Panc1 (cell line): ENCODE measurements around the gene SLC7A9. TPM values are rescaled to one million over a fixed set of nuclear protein-coding genes. Genes with fewer than 3 reads are reported as not detected.

Experiments
- ATAC-seq: fragments of 200-7000 bp; cut with Tn5 transposase; 2 replicates; pipeline ENCODE4 v1.9.1; 2020; ENCODE audit warnings: mild to moderate bottlenecking, moderate library complexity
- BruUV-seq: library from RNA; stranded (reverse); fragments of 400-500 nt; replicated peaks from 2 replicates; lab custom pipeline; 2021; lab: Mats Ljungman, UMichigan
- CTCF ChIA-PET: fragments of 300-600 bp; sonication (Branson Sonifier 250); formaldehyde crosslinking; loops from one replicate; lab custom pipeline; 2022; ENCODE audit warnings: antibody characterized with exemption; lab: Charles Lee
- POLR2A ChIA-PET: fragments of 300-600 bp; sonication (Branson Sonifier 250); formaldehyde crosslinking; loops from one replicate; lab custom pipeline; 2022; ENCODE audit warnings: antibody characterized with exemption; lab: Charles Lee
- DNase-seq: peaks from one replicate; pipeline ENCODE4 v3.0.0-alpha.2; 2010; ENCODE audit warnings: low read depth, low spot score
- H3K27ac ChIP-seq: 2 replicates; pipeline ENCODE4 v1.5.1; 2011; ENCODE audit warnings: mild to moderate bottlenecking, low read length, inconsistent platforms
- H3K27me3 ChIP-seq: fragments of 200-500 bp; sonication (Bioruptor generic); 2 replicates; pipeline ENCODE4 v1.6.0; 2014; ENCODE audit warnings: low read length, inconsistent platforms; ENCODE audit not compliant: control insufficient read depth, insufficient read depth
- H3K36me3 ChIP-seq: fragments of 200-500 bp; sonication (Bioruptor generic); 2 replicates; pipeline ENCODE4 v1.5.1; 2014; ENCODE audit warnings: inconsistent platforms, mild to moderate bottlenecking, low read length, moderate library complexity; ENCODE audit not compliant: control insufficient read depth, insufficient read depth
- H3K4me1 ChIP-seq: 2 replicates; pipeline ENCODE4 v1.5.1; 2011; ENCODE audit warnings: inconsistent platforms, mild to moderate bottlenecking, low read length, moderate library complexity; ENCODE audit not compliant: control insufficient read depth, insufficient read depth
- H3K4me3 ChIP-seq, 2 experiments: 2 replicates each; pipeline ENCODE4 v1.5.1; 2011 to 2012; ENCODE audit warnings: low read depth in 2 of 2, low read length in 2 of 2, mild to moderate bottlenecking in 2 of 2, inconsistent platforms in 1 of 2, moderate library complexity in 1 of 2
- H3K9me3 ChIP-seq: fragments of 200-500 bp; sonication (Bioruptor generic); 2 replicates; pipeline ENCODE4 v1.5.1; 2014; ENCODE audit warnings: low read depth, mild to moderate bottlenecking, inconsistent platforms, low read length, moderate library complexity; ENCODE audit not compliant: control insufficient read depth, insufficient read depth
- POLR2AphosphoS5 ChIP-seq: IDR thresholded peaks from 2 replicates; pipeline ENCODE4 v1.6.1; 2012; ENCODE audit warnings: mild to moderate bottlenecking, low read depth, low read length, moderate library complexity
- SIN3A ChIP-seq: IDR thresholded peaks from 2 replicates; pipeline ENCODE4 v1.6.1; 2012; ENCODE audit warnings: low read depth, mild to moderate bottlenecking, low read length, moderate library complexity, borderline replicate concordance; ENCODE audit not compliant: insufficient read depth
- TCF7L2 ChIP-seq: IDR thresholded peaks from 2 replicates; pipeline ENCODE4 v1.6.1; 2011; ENCODE audit warnings: mild to moderate bottlenecking, low read depth, low read length, inconsistent platforms
- in situ Hi-C: cut with HindIII; loops from 2 replicates; pipeline ENCODE4 v1.10.0; 2016; ENCODE audit warnings: low sequenced_read_pairs, low pct_unique_long_range_greater_than_20kb
- intact Hi-C: fragments of 100-400 bp; cut with micrococcal nuclease; formaldehyde crosslinking; loops from one replicate; pipeline ENCODE4 v1.10.0; 2022; ENCODE audit not compliant: unreplicated experiment
- total RNA-seq: library from RNA; stranded (reverse); gene quantifications from one replicate; pipeline ENCODE4 v1.2.1, GENCODE V29; 2021; ENCODE audit not compliant: unreplicated experiment
- TF ChIP-seq, protein P1 (sequence below), 2 experiments: IDR thresholded peaks; 2 replicates each; pipeline ENCODE4 v1.6.1; 2011 to 2012; ENCODE audit warnings: low read depth in 2 of 2, control low read depth in 1 of 2, low read length in 1 of 2, mild to moderate bottlenecking in 1 of 2, moderate library complexity in 1 of 2; ENCODE audit not compliant: insufficient read depth in 1 of 2
- TF ChIP-seq, protein P2 (sequence below): fragments of 450-650 bp; IDR thresholded peaks from 2 replicates; pipeline ENCODE4 v1.5.1; 2017; ENCODE audit warnings: mild to moderate bottlenecking

Gene SLC7A9
- total RNA-seq, 1 experiment from 2014 or later = 0.28 TPM

DNA sequence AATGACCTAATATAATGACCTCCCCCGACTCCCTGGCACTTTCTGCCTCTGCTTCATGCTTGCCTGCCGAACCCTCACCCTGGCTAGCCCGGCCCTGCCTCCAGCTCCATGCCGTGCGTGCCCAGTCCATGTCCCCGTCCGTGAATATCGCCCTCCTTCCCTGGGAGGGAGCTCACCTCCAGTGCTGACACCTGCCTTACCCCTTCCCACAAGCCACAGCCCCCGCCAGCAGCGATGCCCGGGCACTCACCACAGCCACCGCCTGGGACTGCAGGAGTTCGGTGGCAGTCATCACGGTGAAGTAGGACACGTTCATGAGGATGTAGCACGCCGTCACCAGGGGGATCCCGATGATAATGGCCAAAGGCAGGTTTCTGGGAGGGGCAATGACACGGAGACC, 10.0 kb downstream of the SLC7A9 start:
- ChIA-PET POLR2A (no interaction called here), CTCF (no interaction called here)
- H3K4me1 ChIP-seq = no peaks in the 10 kb centered on the region
- TF ChIP-seq, protein P1, sequence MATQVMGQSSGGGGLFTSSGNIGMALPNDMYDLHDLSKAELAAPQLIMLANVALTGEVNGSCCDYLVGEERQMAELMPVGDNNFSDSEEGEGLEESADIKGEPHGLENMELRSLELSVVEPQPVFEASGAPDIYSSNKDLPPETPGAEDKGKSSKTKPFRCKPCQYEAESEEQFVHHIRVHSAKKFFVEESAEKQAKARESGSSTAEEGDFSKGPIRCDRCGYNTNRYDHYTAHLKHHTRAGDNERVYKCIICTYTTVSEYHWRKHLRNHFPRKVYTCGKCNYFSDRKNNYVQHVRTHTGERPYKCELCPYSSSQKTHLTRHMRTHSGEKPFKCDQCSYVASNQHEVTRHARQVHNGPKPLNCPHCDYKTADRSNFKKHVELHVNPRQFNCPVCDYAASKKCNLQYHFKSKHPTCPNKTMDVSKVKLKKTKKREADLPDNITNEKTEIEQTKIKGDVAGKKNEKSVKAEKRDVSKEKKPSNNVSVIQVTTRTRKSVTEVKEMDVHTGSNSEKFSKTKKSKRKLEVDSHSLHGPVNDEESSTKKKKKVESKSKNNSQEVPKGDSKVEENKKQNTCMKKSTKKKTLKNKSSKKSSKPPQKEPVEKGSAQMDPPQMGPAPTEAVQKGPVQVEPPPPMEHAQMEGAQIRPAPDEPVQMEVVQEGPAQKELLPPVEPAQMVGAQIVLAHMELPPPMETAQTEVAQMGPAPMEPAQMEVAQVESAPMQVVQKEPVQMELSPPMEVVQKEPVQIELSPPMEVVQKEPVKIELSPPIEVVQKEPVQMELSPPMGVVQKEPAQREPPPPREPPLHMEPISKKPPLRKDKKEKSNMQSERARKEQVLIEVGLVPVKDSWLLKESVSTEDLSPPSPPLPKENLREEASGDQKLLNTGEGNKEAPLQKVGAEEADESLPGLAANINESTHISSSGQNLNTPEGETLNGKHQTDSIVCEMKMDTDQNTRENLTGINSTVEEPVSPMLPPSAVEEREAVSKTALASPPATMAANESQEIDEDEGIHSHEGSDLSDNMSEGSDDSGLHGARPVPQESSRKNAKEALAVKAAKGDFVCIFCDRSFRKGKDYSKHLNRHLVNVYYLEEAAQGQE (IDR thresholded peaks at IDR 0.05; ENCODE audit: insufficient read depth in 1 of 2, low read depth in 2 of 2, low read length in 1 of 2) = no peak
- TF ChIP-seq SIN3A (no peak), POLR2AphosphoS5 (no peak)
- TF ChIP-seq, protein P2, sequence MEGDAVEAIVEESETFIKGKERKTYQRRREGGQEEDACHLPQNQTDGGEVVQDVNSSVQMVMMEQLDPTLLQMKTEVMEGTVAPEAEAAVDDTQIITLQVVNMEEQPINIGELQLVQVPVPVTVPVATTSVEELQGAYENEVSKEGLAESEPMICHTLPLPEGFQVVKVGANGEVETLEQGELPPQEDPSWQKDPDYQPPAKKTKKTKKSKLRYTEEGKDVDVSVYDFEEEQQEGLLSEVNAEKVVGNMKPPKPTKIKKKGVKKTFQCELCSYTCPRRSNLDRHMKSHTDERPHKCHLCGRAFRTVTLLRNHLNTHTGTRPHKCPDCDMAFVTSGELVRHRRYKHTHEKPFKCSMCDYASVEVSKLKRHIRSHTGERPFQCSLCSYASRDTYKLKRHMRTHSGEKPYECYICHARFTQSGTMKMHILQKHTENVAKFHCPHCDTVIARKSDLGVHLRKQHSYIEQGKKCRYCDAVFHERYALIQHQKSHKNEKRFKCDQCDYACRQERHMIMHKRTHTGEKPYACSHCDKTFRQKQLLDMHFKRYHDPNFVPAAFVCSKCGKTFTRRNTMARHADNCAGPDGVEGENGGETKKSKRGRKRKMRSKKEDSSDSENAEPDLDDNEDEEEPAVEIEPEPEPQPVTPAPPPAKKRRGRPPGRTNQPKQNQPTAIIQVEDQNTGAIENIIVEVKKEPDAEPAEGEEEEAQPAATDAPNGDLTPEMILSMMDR = no peak
- ATAC-seq (no peak), DNase-seq (no peak)
- H3K27ac ChIP-seq = no peak overlapping the region
- intact Hi-C loops (no loop called here), in situ Hi-C loops (no loop called here)
- no peaks in the 10 kb centered on the region for H3K36me3 ChIP-seq
- no peaks in the 10 kb centered on the region for H3K9me3 ChIP-seq
- no peaks in the 10 kb centered on the region for H3K27me3 ChIP-seq
- H3K4me3 ChIP-seq = no peak overlapping the region
- no TSS peak for BruUV-seq

DNA sequence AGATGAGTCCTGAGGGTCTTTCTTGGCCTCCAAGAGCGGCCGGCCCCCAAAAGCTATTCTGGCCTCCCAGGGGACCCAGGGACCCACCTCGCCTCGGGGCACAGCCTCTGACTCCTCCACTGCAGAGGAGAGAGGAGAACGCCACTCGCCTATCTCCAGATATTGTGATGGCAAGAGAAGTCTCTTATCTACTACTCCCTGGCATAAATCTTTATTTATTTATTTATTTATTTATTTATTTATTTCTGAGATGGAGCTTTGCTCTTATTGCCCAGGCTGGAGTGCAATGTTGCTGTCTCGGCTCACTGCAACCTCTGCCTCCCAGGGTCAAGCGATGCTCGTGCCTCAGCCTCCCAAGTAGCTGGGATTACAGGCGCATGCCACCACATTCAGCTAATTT, 11.0 kb downstream of the SLC7A9 start:
- in situ Hi-C loops (no loop called here), intact Hi-C loops (no loop called here)
- POLR2A ChIA-PET = no interaction called here
- ATAC-seq = no peak
- Histone ChIP-seq H3K36me3 (no peaks in the 10 kb centered on the region), H3K4me1 (no peaks in the 10 kb centered on the region), H3K9me3 (no peaks in the 10 kb centered on the region), H3K27me3 (no peaks in the 10 kb centered on the region), H3K4me3 (no peak overlapping the region), H3K27ac (no peak overlapping the region)
- TF ChIP-seq, protein P2 = no peak
- TF ChIP-seq TCF7L2 = no peak
- TF ChIP-seq POLR2AphosphoS5 = no peak
- TF ChIP-seq, protein P1 (IDR thresholded peaks at IDR 0.05; ENCODE audit: insufficient read depth in 1 of 2, low read depth in 2 of 2, low read length in 1 of 2) = no peak
- no peak for TF ChIP-seq SIN3A
- CTCF ChIA-PET = no interaction called here
- BruUV-seq = no TSS peak
- no peak for DNase-seq
